Calu3 (cell line): ENCODE measurements around the gene RPS19BP1. TPM values are rescaled to one million over a fixed set of nuclear protein-coding genes. Genes with fewer than 3 reads are reported as not detected.

Source experiments
- BruUV-seq: library from RNA; stranded (reverse); fragments of 400-500 nt; replicated peaks from 2 replicates; lab custom pipeline; 2021; lab: Mats Ljungman, UMichigan
- CTCF ChIA-PET: fragments of 300-600 bp; sonication (Branson Sonifier 250); formaldehyde crosslinking; loops from one replicate; lab custom pipeline; 2022; ENCODE audit warnings: antibody characterized with exemption; lab: Charles Lee
- DNase-seq: peaks from one replicate; pipeline ENCODE4 v3.0.0; 2022
- H3K27ac Mint-ChIP-seq: one replicate; pipeline ENCODE4 v1.8.0; 2022; ENCODE audit warnings: mixed read lengths; ENCODE audit not compliant: unreplicated experiment
- H3K27me3 Mint-ChIP-seq: one replicate; pipeline ENCODE4 v1.8.0; 2022; ENCODE audit warnings: mixed read lengths; ENCODE audit not compliant: unreplicated experiment
- H3K36me3 Mint-ChIP-seq: one replicate; pipeline ENCODE4 v1.8.0; 2022; ENCODE audit warnings: mild to moderate bottlenecking, moderate library complexity, mixed read lengths; ENCODE audit not compliant: insufficient read depth, unreplicated experiment
- H3K4me1 Mint-ChIP-seq: one replicate; pipeline ENCODE4 v1.8.0; 2022; ENCODE audit warnings: mild to moderate bottlenecking, low read depth, mixed read lengths; ENCODE audit not compliant: unreplicated experiment
- H3K4me3 Mint-ChIP-seq: one replicate; pipeline ENCODE4 v1.8.0; 2022; ENCODE audit warnings: mild to moderate bottlenecking, low read depth, moderate library complexity, mixed read lengths; ENCODE audit not compliant: unreplicated experiment
- H3K9me3 Mint-ChIP-seq: one replicate; pipeline ENCODE4 v1.8.0; 2022; ENCODE audit warnings: low read depth, mixed read lengths; ENCODE audit not compliant: unreplicated experiment
- intact Hi-C: fragments of 100-400 bp; cut with micrococcal nuclease; formaldehyde crosslinking; loops from one replicate; pipeline ENCODE4 v1.10.0; 2022; ENCODE audit not compliant: unreplicated experiment
- total RNA-seq: library from RNA; stranded (reverse); gene quantifications from 2 replicates; pipeline ENCODE4 v1.2.3, GENCODE V29; 2022
- TF ChIP-seq, protein P1 (sequence below): fragments of 200-600 bp; IDR thresholded peaks from one replicate; pipeline ENCODE4 v1.8.0; 2022; ENCODE audit warnings: antibody characterized with exemption; ENCODE audit not compliant: unreplicated experiment

The RPS19BP1 gene
- total RNA-seq, 1 experiment from 2014 or later: 87.7 TPM

DNA sequence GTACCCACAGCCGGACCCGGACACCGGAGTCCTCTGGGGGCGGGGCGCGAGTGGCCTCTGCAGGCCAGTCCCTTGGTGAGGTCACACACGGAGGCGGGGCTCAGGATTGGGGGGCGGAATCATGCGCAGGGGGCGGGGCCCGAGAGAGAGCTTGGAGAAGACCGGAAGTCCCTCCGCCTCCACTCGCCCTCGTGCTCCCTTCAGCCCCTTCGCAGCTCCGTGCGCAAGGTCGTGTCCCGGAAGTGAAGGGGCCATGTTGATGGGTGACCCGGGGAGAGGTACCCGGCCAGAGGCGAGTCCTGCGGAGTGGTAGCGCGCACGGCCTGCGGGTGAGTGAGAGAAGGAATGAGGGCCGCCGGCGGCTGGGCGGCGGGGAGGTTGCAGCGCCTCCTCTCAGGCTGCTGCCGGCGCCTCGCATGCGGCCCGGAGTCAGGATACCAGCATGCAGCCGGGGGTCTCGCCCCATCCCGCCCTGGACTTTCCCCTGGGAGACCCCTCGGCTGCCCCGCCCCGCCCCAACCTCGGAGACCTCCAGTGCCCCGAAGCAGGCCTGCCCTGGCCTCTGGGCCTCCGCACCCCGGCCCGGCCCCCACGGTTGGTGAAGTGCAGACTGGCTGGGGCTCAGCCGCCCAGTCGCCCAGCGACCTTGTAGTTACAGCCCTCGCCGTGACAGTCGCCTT is 30.3 kb downstream of the RPS19BP1 start, which contains the start of gene MIEF1:
Gene MIEF1 (plus strand): TSS at position 182 of the 680 bp plus-strand sequence. CDS start 9,005 bp downstream, outside the sequence.
- intact Hi-C loops: no loop called here
- Mint-ChIP-seq H3K9me3 (no peaks in the 10 kb centered on the region), H3K27ac (peak within 1 kb of the TSS; percentile 82), H3K27me3 (no peaks in the 10 kb centered on the region), H3K36me3 (peaks cover 54% of the 10 kb centered on the region), H3K4me3 (peak within 1 kb of the TSS; percentile 91), H3K4me1 (peaks cover 46% of the 10 kb centered on the region)
- DNase-seq: peak; percentile 98
- TF ChIP-seq, protein P1, sequence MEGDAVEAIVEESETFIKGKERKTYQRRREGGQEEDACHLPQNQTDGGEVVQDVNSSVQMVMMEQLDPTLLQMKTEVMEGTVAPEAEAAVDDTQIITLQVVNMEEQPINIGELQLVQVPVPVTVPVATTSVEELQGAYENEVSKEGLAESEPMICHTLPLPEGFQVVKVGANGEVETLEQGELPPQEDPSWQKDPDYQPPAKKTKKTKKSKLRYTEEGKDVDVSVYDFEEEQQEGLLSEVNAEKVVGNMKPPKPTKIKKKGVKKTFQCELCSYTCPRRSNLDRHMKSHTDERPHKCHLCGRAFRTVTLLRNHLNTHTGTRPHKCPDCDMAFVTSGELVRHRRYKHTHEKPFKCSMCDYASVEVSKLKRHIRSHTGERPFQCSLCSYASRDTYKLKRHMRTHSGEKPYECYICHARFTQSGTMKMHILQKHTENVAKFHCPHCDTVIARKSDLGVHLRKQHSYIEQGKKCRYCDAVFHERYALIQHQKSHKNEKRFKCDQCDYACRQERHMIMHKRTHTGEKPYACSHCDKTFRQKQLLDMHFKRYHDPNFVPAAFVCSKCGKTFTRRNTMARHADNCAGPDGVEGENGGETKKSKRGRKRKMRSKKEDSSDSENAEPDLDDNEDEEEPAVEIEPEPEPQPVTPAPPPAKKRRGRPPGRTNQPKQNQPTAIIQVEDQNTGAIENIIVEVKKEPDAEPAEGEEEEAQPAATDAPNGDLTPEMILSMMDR: no peak
- BruUV-seq: no TSS peak
- CTCF ChIA-PET: interaction anchor here (0.5 to 1.5 kb wide), 18 partner anchors 8 to 854 kb away, joined by 3 to 6 read pairs (median 3); partner anchors contain the start of genes ATF4 and TAB1

DNA sequence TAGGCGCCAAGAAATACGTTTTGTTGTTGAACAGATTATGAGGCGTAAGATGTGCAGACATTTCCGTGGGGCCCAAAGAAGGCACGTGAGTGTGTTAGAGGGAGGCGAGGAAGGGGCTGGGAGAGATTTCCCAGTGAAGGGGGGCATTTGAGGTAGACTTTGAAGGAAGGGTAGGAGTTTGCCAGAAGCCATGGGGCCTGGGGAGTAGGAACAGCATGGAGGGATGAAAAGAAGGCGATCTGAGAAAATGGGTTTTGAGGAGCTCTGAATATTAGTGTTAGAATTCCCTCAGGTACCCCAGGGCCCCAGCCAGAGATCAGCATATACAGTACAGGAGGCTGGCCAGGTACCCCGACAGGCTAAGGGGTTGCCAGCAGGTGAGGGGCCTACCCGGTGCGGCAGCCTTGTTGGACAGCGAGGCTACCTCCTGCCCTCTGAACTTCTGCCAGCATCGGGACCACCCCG is 30.9 kb downstream of the RPS19BP1 start:
- TF ChIP-seq, protein P1: no peak
- Mint-ChIP-seq H3K27me3 (no peaks in the 10 kb centered on the region), H3K36me3 (peaks cover 51% of the 10 kb centered on the region), H3K27ac (peak overlapping the region; percentile 82), H3K9me3 (no peaks in the 10 kb centered on the region), H3K4me1 (peaks cover 46% of the 10 kb centered on the region), H3K4me3 (peak overlapping the region; percentile 91)
- intact Hi-C loops: no loop called here
- no peak for DNase-seq
- BruUV-seq: no TSS peak
- CTCF ChIA-PET: interaction anchor here (0.5 to 1.5 kb wide), 16 partner anchors 8 to 855 kb away, joined by 3 to 6 read pairs (median 4); partner anchors contain the start of genes ATF4 and TAB1

DNA sequence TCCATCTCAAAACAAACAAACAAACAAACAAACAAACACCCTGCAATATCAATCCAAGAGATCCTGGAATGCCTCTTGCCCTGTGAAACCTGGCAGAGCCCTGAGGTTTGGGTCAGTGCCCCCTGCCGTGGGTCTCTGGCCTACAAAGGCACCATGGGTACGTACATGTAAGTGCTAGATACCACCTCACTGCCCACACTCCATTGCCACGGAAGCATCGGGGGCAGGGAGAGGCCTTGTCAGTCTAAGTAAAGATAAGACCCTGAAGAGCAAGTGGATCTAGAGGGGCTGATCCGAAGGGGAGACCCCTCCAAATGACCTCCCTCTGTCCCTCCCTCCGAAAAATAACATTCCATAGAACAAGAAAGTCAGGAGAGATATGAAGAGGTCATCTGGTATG is 32.4 kb downstream of the RPS19BP1 start:
- no peaks in the 10 kb centered on the region for H3K27me3 Mint-ChIP-seq
- no TSS peak for BruUV-seq
- H3K36me3 Mint-ChIP-seq: peaks cover 36% of the 10 kb centered on the region
- peaks cover 43% of the 10 kb centered on the region for H3K4me1 Mint-ChIP-seq
- no peak overlapping the region for H3K4me3 Mint-ChIP-seq
- no peaks in the 10 kb centered on the region for H3K9me3 Mint-ChIP-seq
- no peak overlapping the region for H3K27ac Mint-ChIP-seq
- CTCF ChIA-PET: no interaction called here
- intact Hi-C loops: no loop called here
- TF ChIP-seq, protein P1: no peak
- no peak for DNase-seq

DNA sequence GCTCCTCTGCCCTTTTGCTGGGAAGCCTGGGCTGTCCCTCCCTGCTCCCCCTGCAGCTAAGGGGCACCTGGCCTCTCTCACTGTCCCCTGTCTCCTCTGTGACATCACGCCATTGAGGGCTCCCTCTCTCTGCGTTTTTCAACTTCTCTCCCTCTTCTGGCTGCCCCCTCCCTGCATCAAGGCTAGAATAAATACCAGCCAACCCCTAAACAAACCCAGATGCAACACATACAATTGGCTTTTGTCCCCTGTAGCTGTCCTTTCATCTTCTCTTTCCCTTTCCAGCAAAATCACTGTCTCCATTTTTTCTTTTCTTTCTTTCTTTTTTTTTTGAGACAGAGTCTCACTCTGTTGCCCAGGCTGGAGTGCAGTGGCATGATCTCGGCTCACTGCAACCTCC is 33.7 kb downstream of the RPS19BP1 start:
- Mint-ChIP-seq H3K4me3 (no peak overlapping the region), H3K27ac (no peak overlapping the region), H3K4me1 (peaks cover 47% of the 10 kb centered on the region), H3K36me3 (peaks cover 26% of the 10 kb centered on the region), H3K27me3 (no peaks in the 10 kb centered on the region), H3K9me3 (no peaks in the 10 kb centered on the region)
- TF ChIP-seq, protein P1: no peak
- BruUV-seq: no TSS peak
- CTCF ChIA-PET: no interaction called here
- no peak for DNase-seq
- intact Hi-C loops: no loop called here
